GM12873 (cell line): ENCODE results near the gene RAB15.

ENCODE experiments used
- TF ChIP-seq, protein P1 (sequence below): IDR thresholded peaks from 2 replicates; pipeline ENCODE4 v1.5.1; 2012; ENCODE audit warnings: low read depth, mild to moderate bottlenecking, moderate library complexity, low read length, control low read depth; ENCODE audit not compliant: insufficient read depth; ENCODE audit errors: missing control alignments

Gene RAB15

DNA sequence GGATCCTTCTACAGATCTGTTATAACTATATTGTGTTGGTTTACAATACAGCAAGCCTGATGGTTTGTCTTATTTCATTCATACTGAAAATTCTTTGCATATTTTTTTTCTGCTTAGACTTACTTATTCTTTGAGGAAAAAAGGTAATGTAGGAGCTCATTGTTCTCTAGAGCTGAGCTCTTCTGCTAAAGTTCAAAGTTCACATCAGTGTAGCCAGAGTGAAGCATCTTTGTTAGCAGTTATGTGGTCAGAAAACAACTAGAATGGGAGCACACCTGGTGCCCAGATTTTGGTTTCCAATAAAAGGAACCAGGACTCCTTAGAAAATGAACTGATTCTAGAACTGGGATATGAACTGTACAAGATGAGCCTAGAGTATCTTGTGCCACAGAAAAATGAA is 39.9 kb downstream of the RAB15 start:
- TF ChIP-seq, protein P1, sequence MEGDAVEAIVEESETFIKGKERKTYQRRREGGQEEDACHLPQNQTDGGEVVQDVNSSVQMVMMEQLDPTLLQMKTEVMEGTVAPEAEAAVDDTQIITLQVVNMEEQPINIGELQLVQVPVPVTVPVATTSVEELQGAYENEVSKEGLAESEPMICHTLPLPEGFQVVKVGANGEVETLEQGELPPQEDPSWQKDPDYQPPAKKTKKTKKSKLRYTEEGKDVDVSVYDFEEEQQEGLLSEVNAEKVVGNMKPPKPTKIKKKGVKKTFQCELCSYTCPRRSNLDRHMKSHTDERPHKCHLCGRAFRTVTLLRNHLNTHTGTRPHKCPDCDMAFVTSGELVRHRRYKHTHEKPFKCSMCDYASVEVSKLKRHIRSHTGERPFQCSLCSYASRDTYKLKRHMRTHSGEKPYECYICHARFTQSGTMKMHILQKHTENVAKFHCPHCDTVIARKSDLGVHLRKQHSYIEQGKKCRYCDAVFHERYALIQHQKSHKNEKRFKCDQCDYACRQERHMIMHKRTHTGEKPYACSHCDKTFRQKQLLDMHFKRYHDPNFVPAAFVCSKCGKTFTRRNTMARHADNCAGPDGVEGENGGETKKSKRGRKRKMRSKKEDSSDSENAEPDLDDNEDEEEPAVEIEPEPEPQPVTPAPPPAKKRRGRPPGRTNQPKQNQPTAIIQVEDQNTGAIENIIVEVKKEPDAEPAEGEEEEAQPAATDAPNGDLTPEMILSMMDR: no peak

DNA sequence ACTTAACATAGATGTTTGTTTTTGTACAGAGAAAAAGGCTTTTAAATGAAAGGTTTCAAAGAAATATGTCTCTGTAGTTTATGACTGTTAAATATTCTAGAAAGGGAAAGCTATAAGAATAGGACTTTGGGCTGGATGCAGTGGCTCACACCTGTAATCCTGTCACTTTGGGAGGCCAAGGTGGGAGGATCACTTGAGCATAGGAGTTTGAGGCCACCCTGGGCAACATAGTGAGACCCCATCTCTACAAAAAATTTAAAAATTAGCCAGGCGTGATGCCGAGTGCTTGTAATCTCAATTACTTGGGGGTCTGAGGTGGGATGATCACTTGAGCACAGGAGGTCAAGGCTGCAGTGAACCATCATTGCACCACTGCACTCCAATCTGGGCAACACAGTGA is 41.0 kb downstream of the RAB15 start:
- TF ChIP-seq, protein P1: no peak

DNA sequence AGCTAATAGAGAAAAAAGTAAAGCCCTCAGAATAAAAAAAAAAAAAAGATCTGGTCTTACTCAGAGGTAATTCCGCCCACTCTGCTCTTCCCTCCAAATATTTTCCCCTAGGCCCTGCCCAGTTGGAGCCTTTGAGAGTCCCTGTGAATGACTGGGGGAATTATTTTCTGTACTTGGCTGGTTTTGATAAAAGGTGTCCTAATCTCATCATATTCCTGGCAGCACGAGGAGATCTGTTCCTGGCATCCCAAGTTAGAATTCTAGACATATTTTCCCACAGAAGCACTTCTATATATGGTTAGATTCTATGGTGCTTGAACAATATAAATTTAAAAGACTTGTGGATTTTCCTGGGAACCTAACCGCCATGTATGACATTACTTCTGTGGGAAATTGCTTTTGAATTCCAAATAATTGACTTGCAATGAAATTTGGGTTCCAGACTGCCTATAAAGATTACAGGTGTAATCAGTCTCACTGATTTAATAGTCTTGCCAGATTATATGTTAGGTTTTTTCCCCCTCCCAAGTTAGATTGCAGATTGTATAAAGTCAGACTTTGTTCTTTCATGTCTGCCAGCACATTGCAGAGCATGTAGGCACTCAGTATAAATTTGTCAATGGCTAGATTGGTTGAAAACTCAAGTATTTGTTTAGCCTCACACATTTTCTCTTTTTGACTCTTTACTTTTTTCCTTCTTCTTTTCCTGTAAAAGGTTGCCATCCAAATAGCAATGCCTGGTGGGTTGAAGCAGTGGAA is 41.9 kb downstream of the RAB15 start:
- TF ChIP-seq, protein P1: no peak

DNA sequence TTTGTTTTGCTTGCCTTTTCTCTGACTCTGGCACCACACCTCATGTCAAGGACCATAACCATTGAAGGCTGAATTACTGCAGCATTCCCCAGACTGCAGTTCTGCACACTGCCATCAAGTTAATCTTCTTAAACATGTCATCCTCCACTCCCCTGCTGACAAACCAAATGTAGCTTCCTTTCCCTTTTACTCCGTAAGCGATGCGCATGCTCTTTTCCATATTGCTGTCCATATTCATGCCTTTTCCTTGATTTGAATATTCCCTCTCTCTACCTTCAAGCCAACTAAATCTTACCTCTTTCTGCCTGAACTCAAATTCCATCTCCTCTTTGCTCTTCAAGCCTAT is 43.1 kb downstream of the RAB15 start:
- TF ChIP-seq, protein P1: no peak

DNA sequence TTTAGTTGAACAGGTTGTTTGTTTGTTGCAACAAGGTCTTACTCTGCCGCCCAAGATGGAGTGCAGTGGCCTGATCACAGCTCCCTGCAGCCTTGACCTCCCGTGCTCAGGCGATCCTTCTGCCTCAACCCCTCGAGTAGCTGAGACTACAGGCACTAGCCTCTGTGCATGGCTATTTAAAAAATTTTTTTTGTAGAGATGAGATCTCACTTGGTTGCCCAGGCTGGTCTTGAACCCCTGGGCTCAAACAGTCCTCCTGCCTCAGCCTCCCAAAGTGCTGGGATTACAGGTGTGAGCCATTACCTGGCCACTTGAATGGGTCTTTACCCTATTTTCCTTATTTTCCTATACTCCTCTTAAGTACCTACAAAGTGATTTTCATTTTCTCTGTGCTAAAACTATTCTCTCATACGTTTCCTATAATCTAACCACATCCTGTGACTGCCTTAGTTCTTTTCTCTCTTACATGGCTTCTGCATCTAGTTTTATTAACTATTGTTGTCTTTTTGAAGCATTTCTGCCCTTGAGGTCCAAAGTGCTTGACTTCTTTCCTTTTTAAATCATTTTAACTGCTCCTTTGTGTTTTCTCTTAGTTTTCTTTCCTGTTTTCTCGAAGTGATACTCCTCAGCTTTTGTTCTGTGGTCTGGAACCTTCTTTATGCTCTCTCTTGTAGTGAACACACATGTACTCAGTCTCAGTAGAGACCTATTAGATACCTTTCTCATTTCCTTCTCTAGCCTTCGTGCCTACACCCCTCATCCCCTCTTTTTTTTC is 43.7 kb downstream of the RAB15 start:
- TF ChIP-seq, protein P1: no peak

DNA sequence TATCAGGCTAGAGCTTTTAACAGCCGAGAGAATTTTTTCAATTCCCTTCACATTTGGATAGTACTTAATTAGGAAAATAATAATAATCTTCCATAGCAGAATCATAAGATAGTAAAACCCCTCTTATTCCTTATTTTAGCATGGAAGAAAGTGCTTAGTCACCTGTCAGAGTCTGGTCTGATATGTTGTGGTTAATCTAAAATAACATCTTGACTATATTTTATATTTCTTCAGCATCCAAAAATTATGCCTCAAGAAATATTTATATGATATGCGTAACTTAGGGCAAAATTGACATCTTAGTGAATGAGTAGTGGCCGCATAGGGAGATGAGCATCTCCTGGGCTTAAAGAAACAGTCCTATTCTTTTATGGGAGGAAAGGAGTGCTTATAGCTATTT is 45.1 kb downstream of the RAB15 start:
- TF ChIP-seq, protein P1: no peak

DNA sequence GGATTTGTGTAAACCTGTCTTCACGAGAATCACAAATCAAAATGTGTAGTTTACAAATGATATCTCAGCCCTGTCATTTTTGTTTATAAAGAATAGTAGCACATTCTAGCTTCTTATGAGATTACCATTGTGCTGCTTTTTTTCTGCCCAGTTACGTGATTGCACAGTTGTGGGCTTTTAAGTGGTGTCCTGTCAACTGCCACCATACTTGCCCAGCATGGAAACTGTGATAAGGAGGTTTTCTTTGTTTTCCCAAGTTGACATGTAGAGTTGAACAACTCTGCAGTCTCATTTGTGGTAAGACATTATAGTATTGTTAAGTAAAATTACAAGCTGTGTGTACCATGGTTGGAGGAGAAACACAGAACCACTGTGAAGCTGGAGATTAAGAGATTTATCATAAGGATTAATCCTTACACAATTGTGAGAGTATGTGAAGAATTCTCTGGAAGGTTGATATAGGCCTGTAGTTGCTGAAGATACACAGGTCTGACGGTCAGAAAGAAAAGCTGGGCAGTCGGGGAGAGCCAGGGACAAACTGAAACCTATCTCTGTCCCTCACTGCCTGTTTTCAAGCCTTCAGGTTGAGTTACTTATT is 45.6 kb downstream of the RAB15 start:
- TF ChIP-seq, protein P1: no peak
